Activated naive CD8-positive, alpha-beta T cell treated with anti-CD3 and anti-CD28 coated beads, Interleukin-2, amount 10 ng/mL, durations not matched to agents 7 days and 5 days (primary cell): ENCODE data around the gene SNX32. TPM values are rescaled to one million over a fixed set of nuclear protein-coding genes. Genes with fewer than 3 reads are reported as not detected.

ENCODE experiments used
- ATAC-seq: fragments of 150-1000 bp; cut with Tn5 transposase; one replicate; pipeline ENCODE4 v1.10.0; 2021; ENCODE audit warnings: low read depth, moderate library complexity
- POLR2A ChIA-PET: fragments of 350-600 bp; sonication (Branson Sonifier 250); formaldehyde crosslinking; loops from one replicate; lab custom pipeline; 2021; ENCODE audit warnings: antibody characterized with exemption; lab: Charles Lee
- DNase-seq: peaks from one replicate; pipeline ENCODE4 v3.0.0; 2021
- H3K27ac Mint-ChIP-seq: one replicate; pipeline ENCODE4 v1.8.0; 2022; ENCODE audit warnings: mild to moderate bottlenecking, mixed read lengths
- H3K27me3 Mint-ChIP-seq: one replicate; pipeline ENCODE4 v1.8.0; 2022; ENCODE audit warnings: mild to moderate bottlenecking, moderate library complexity, mixed read lengths
- H3K36me3 Mint-ChIP-seq: one replicate; pipeline ENCODE4 v1.8.0; 2021; ENCODE audit warnings: mild to moderate bottlenecking, mixed read lengths
- H3K4me1 Mint-ChIP-seq: one replicate; pipeline ENCODE4 v1.8.0; 2021; ENCODE audit warnings: mixed read lengths
- H3K4me3 Mint-ChIP-seq: one replicate; pipeline ENCODE4 v1.8.0; 2022; ENCODE audit warnings: mild to moderate bottlenecking, moderate library complexity, mixed read lengths
- H3K9me3 Mint-ChIP-seq: one replicate; pipeline ENCODE4 v1.8.0; 2021; ENCODE audit warnings: mixed read lengths
- total RNA-seq, 2 experiments: library from RNA; stranded (reverse); gene quantifications; one replicate each; pipeline ENCODE4 v1.2.3, GENCODE V29; 2021

Gene SNX32
- total RNA-seq, 2 experiments from 2014 or later = 2.6 to 3.6 TPM

DNA sequence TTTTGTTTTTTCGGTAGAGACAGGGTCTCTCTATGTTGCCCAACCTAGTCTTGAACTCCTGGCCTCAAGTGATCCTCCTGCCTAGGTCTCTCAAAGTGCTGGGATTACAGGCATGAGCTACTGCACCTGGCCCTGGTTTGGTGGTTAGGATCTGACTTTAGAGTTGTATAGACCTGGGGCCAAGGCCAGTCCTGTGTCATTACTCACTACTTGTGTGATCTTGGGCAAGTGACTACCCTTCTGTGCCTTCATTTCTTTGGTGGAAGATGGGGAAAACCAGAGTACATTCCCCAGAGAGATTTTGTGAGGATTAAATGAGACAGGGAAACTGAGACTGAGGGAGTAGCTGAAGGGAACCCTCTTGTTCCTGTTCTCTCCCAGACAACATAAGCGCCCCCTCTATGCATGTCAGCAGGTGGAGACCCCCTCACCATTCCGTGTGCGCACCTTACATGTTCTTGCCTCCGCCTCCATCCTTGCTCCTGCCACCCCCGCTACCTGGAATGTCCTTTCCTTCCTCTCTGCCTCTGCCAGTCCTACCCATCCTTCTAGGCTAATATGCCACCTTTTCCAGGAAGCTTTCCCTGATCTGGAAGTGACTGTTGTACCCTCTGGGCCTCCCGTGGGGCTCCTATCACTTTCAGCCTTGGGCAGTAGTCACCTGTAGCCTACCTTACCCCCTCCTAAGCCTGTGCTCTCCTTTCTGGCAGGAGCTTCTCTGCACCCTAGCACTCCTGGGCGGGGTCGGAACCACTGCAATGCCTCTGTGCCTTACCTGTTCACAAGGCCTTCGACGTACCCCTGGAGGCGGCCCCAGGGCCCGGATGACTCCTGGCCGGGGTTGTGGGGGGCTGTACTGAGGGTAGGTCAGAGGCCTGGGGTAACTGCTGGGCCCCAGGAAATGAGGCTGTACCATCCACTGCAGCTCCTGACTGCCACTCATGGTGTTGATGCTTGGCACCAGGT lies 62.6 kb downstream of the SNX32 start:
- no peak for ATAC-seq
- peaks cover 38% of the 10 kb centered on the region for H3K4me1 Mint-ChIP-seq
- H3K27ac Mint-ChIP-seq = peak overlapping the region; percentile 62
- H3K27me3 Mint-ChIP-seq = no peaks in the 10 kb centered on the region
- H3K9me3 Mint-ChIP-seq = no peaks in the 10 kb centered on the region
- H3K36me3 Mint-ChIP-seq = peaks cover 2% of the 10 kb centered on the region
- POLR2A ChIA-PET = interaction anchor here (1.4 to 10.9 kb wide), 3 partner anchors 7 to 32 kb away, joined by 3 to 170 read pairs (median 108); partner anchors contain the start of genes CCDC85B, EFEMP2 and FIBP
- DNase-seq = no peak
- no peak overlapping the region for H3K4me3 Mint-ChIP-seq

DNA sequence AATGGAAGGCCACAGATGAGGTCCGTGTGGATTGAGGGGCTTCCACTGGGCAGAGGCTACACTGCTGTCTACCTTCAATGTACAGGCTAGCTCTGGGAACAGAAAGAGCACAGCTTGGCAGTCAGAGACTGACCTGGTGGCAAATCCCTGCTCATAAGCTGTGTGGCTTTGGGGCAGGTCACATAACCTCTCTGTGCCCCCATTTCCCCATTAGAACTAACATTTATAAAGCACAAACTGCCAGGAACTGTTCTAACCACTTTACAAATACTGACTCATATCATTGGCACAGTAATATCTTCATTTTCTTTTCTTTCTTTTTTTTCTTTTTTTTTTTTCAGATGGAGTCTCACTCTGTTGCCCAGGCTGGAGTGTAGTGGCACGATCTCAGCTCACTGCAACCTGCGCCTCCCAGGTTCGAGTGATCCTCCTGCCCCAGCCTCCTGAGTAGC lies 63.3 kb downstream of the SNX32 start:
- no peak for DNase-seq
- Mint-ChIP-seq H3K4me1 (peaks cover 38% of the 10 kb centered on the region), H3K4me3 (no peak overlapping the region), H3K36me3 (peaks cover 2% of the 10 kb centered on the region), H3K27me3 (peaks cover 2% of the 10 kb centered on the region), H3K27ac (peak overlapping the region; percentile 23), H3K9me3 (no peaks in the 10 kb centered on the region)
- ATAC-seq = no peak
- POLR2A ChIA-PET = interaction anchor here (0.7 to 10.9 kb wide), 3 partner anchors 7 to 186 kb away, joined by 3 to 170 read pairs (median 108); partner anchors contain the start of genes CCDC85B and FIBP

DNA sequence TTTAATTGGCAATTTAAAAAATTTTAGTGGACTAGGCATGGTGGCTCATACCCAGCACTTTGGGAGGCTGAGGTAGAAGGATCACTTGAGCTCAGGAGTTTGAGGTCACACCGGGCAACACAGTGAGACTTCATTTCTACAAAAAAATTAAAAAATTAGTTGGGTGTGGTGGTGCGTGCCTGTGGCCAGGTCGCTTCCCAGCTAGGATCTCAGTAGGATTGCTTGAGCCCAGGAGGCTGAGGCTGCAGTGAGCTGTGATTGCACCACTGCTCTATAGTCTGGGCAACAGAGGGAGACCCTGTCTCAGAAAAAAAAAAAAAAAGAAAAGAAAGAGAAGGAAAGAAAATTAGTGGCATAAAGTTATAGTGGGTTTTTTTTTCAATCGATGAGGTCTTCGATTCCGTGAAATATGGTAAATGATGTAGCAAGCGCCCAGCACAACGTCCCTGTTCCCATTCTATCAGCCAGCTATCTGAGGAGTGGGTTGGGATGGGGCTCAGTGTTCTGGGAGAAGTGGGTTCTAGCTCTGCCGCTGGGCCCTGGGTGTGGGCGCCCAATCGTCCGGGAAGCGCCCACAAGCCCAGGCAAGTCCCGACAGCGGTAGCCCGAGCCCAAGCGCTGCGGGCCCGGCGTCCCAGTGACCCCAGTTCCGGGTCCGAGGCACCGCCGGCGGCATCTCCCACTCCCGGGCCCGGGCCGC lies 65.0 kb downstream of the SNX32 start:
- H3K4me1 Mint-ChIP-seq = peaks cover 32% of the 10 kb centered on the region
- peaks cover 6% of the 10 kb centered on the region for H3K27me3 Mint-ChIP-seq
- no peak for DNase-seq
- peak overlapping the region; percentile 87 for H3K4me3 Mint-ChIP-seq
- no peak for ATAC-seq
- POLR2A ChIA-PET = interaction anchor here (0.6 to 8.0 kb wide), 7 partner anchors 9 to 1138 kb away, joined by 3 to 108 read pairs (median 4); partner anchors contain the start of genes CCDC85B and FIBP
- H3K36me3 Mint-ChIP-seq = peaks cover 2% of the 10 kb centered on the region
- peak overlapping the region; percentile 79 for H3K27ac Mint-ChIP-seq
- no peaks in the 10 kb centered on the region for H3K9me3 Mint-ChIP-seq

DNA sequence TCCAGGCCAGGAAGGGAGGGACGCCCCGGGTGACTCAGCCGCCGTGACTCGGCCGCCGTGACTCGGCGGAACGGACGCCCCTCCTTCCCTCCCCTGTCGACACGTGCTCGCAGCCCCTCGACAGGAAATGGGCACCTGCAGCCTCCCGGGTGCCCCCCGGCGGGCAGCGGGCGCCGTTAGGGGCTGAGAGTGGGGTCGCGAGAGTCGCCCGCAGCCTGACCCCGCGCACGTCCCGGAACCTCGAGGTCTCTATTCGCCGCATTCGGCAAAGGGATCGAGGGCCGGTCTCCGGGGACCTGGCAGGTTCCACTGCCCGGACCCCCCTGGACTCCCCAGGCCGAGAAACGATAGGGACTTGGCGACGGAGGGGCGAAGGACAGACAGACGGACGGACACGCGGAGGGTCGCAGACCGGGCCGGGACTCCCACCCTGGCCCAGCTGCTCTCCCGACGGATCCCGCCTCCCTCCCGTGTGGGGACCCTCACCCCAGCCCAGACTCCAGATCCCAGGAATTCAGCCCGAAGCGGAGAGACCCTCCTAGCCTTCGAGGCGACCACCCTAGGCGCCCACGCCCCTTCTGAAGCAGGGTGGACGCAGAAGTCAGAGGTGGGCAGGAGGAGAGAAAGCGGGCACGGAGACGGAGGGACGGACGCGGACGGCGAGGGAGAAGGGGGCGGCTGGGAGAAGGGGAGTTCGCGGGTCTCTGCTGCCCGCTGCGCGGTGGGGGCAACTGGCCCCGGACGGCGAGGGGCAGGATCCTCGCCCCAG lies 65.8 kb downstream of the SNX32 start:
- H3K27me3 Mint-ChIP-seq = peaks cover 8% of the 10 kb centered on the region
- peak overlapping the region; percentile 51 for H3K27ac Mint-ChIP-seq
- peaks cover 27% of the 10 kb centered on the region for H3K4me1 Mint-ChIP-seq
- no peaks in the 10 kb centered on the region for H3K9me3 Mint-ChIP-seq
- H3K36me3 Mint-ChIP-seq = peaks cover 2% of the 10 kb centered on the region
- ATAC-seq = peak; percentile 28
- peak overlapping the region; percentile 72 for H3K4me3 Mint-ChIP-seq
- DNase-seq = peak; percentile 71
- POLR2A ChIA-PET = interaction anchor here (0.6 to 8.0 kb wide), 10 partner anchors 9 to 1139 kb away, joined by 3 to 108 read pairs (median 4); partner anchors contain the start of genes C11orf68, CCDC85B, FIBP and MUS81

DNA sequence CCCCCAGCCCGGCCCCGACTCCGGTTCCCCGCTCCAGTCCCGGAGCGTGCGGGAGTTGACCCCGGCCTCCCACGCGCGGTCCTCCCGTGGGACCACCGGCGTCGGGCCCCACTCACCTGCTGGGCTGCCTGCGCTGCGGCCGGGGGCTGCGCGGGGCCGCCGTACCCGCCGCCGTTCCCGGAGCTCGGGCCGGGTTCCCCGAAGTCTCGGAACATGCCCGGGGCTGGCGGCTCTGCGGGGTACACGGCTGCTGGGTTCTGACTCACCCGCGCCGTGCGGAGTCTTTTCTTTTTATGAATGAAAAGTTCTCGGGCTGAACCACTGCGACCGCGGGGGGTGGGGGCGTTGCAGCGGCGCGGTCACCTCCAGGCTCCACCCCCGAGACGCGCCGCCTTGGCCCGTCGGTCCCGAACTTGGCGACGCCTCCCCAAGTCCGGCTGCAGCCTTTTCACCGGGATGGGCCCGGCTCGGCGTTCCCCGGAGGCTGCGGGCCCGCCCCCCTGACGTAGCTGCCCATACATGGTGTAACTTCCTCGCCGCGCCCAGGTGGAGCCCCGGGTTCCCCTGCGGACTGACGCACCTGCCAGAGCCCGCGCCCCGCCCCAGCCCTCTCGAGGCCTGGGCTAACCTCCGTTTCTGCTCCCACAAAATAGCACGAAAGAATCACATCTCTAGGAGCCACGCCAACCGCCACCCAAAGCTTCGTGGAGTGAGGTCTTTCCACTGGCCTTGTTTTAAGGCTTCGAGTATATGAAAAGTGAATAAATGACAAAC lies 66.5 kb downstream of the SNX32 start, which contains the start of gene FOSL1:
Gene FOSL1, minus strand, starts transcription at position 264 of the 774 bp plus-strand sequence. Its CDS starts 49 bp downstream, at position 215.
- Mint-ChIP-seq H3K27ac (peak within 1 kb of the TSS; percentile 51), H3K36me3 (peaks cover 2% of the 10 kb centered on the region), H3K4me3 (peak within 1 kb of the TSS; percentile 72), H3K27me3 (peaks cover 8% of the 10 kb centered on the region), H3K4me1 (peaks cover 24% of the 10 kb centered on the region), H3K9me3 (no peaks in the 10 kb centered on the region)
- POLR2A ChIA-PET = interaction anchor here (0.6 to 8.0 kb wide), 11 partner anchors 9 to 453 kb away, joined by 3 to 108 read pairs (median 5); partner anchors contain the start of genes C11orf68, CCDC85B, FIBP and MUS81
- peak; percentile 90 for DNase-seq
- peak; percentile 92 for ATAC-seq

DNA sequence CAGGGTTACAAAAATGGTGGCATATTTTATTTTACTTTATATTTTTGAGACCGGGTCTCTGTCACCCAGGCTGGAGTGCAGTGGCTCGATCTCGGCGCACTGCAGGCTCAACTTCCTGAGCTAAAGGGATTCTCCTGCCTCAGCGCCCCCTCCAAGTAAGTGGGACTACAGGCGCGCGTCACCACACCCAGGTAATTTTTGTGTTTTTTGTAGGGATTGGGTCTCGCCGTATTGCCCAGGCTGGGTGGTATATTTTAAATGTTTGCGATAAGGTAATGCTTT lies 67.1 kb downstream of the SNX32 start:
- no peaks in the 10 kb centered on the region for H3K36me3 Mint-ChIP-seq
- peaks cover 8% of the 10 kb centered on the region for H3K27me3 Mint-ChIP-seq
- no peaks in the 10 kb centered on the region for H3K9me3 Mint-ChIP-seq
- peak overlapping the region; percentile 59 for H3K4me3 Mint-ChIP-seq
- POLR2A ChIA-PET = interaction anchor here (0.7 to 8.0 kb wide), 10 partner anchors 8 to 261 kb away, joined by 3 to 108 read pairs (median 6); partner anchors contain the start of genes C11orf68, CCDC85B, FIBP and MUS81
- H3K27ac Mint-ChIP-seq = peak overlapping the region; percentile 51
- no peak for ATAC-seq
- H3K4me1 Mint-ChIP-seq = peaks cover 19% of the 10 kb centered on the region
- DNase-seq = no peak

DNA sequence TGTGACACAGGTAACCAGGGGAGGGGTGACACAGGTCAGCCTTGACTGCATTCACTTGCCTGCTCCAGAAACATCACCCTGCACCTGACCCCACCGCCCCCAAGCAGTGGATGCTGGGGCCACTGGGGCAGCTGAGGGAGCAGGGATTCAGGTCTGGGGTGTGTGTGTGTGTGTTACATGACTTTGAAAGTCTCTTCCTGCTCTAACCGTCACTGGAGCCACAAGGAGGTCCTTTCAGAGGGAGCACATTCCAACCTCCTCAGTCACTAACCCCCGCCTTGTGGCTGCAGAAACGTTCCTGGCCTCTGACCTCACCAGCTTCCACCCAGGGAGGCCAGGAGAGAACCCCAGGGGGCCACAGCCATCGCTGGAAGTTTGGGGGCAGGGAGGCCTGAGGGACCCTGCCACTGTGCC lies 69.3 kb downstream of the SNX32 start:
- Mint-ChIP-seq H3K9me3 (no peaks in the 10 kb centered on the region), H3K27me3 (peaks cover 11% of the 10 kb centered on the region), H3K4me1 (peaks cover 12% of the 10 kb centered on the region), H3K36me3 (no peaks in the 10 kb centered on the region), H3K27ac (no peak overlapping the region), H3K4me3 (no peak overlapping the region)
- POLR2A ChIA-PET = interaction anchor here (8.0 kb wide), 1 partner anchor 13 kb away, joined by 108 read pairs; the partner anchor contains the start of genes CCDC85B and FIBP
- DNase-seq (no peak), ATAC-seq (no peak)

Other genes with a start within 250 kb of the SNX32 start
- gene KCNK7, start 238.2 kb upstream of the SNX32 start, total RNA-seq = 1 to 10 TPM in 1 of 2 experiments, under 1 TPM in 1; 0.96 to 1.0 TPM
- gene MAP3K11, start 219.7 kb upstream of the SNX32 start, total RNA-seq = 10 to 100 TPM; 69.9 to 73.1 TPM
- gene PCNX3, start 218.2 kb upstream of the SNX32 start, total RNA-seq = 10 to 100 TPM; 57.2 to 60.2 TPM
- 100 to 1,000 TPM; 245 to 266 TPM for gene SIPA1, start 195.9 kb upstream of the SNX32 start, total RNA-seq
- gene RELA, start 171.0 kb upstream of the SNX32 start, total RNA-seq = 100 to 1,000 TPM; 112 to 117 TPM
- gene KAT5, start 121.7 kb upstream of the SNX32 start, total RNA-seq = 10 to 100 TPM; 75.6 to 82.6 TPM
- 10 to 100 TPM; 74.8 to 84.2 TPM for gene RNASEH2C, start 113.2 kb upstream of the SNX32 start, total RNA-seq
- gene AP5B1, start 53.0 kb upstream of the SNX32 start, total RNA-seq = 10 to 100 TPM; 27.9 to 29.0 TPM
- gene OVOL1, start 46.9 kb upstream of the SNX32 start, total RNA-seq = under 1 TPM; 0.14 to 0.17 TPM
- gene CFL1, start 24.2 kb downstream of the SNX32 start, total RNA-seq = 1,000 to 10,000 TPM; 1,357 to 1,424 TPM
- gene MUS81, start 26.5 kb downstream of the SNX32 start, total RNA-seq = 100 to 1,000 TPM; 102 to 110 TPM
- 10 to 100 TPM; 15.3 to 20.0 TPM for gene EFEMP2, start 38.8 kb downstream of the SNX32 start, total RNA-seq
- 100 to 1,000 TPM; 161 to 175 TPM for gene CTSW, start 45.9 kb downstream of the SNX32 start, total RNA-seq
- 10 to 100 TPM; 78.2 to 82.9 TPM for gene FIBP, start 54.5 kb downstream of the SNX32 start, total RNA-seq
- 10 to 100 TPM; 59.8 to 66.3 TPM for gene CCDC85B, start 56.7 kb downstream of the SNX32 start, total RNA-seq
- 1 to 10 TPM; 1.9 to 2.0 TPM for gene FOSL1, start 66.4 kb downstream of the SNX32 start, total RNA-seq
- gene C11orf68, start 85.1 kb downstream of the SNX32 start, total RNA-seq = 10 to 100 TPM; 39.8 to 42.8 TPM
- 100 to 1,000 TPM; 225 to 259 TPM for gene DRAP1, start 85.5 kb downstream of the SNX32 start, total RNA-seq
- gene TSGA10IP, start 111.5 kb downstream of the SNX32 start, total RNA-seq = not detected
- gene SART1, start 127.8 kb downstream of the SNX32 start, total RNA-seq = 10 to 100 TPM; 79.3 to 83.5 TPM
- gene EIF1AD, start 168.2 kb downstream of the SNX32 start, total RNA-seq = 10 to 100 TPM; 53.4 to 57.5 TPM
- gene BANF1, start 168.5 kb downstream of the SNX32 start, total RNA-seq = 100 to 1,000 TPM; 183 to 187 TPM
- gene CST6, start 178.0 kb downstream of the SNX32 start, total RNA-seq = not detected
- not detected for gene CATSPER1, start 192.5 kb downstream of the SNX32 start, total RNA-seq
- under 1 TPM; 0.14 to 0.44 TPM for gene GAL3ST3, start 215.2 kb downstream of the SNX32 start, total RNA-seq
- 100 to 1,000 TPM; 231 to 246 TPM for gene SF3B2, start 218.4 kb downstream of the SNX32 start, total RNA-seq
- 100 to 1,000 TPM; 138 to 162 TPM for gene PACS1, start 236.3 kb downstream of the SNX32 start, total RNA-seq